ENCODE data around the gene CLDN1. TPM values are rescaled to one million over a fixed set of nuclear protein-coding genes. Genes with fewer than 3 reads are reported as not detected.

The CLDN1 gene
- total and polyA plus RNA-seq, 2 of the 8 experiments (the other 6 are each of a cell fraction or from before 2014, with no cell fraction given), result 3.1 to 6.1 TPM

- Histone ChIP-seq H3K27me3 (replicated peaks in 1 of 4; ENCODE audit: control insufficient read depth in 3 of 4, extremely low read depth in 1 of 4, insufficient read depth in 3 of 4, low read length in 3 of 4) (no peaks in the 10 kb centered on the region; a peak in 1 of 7 replicates), H3K9ac (replicated peaks in 1 of 4; ENCODE audit: extremely low read depth in 1 of 4, low read depth in 3 of 4, low read length in 3 of 4) (no peak overlapping the region), H2BK20ac (ENCODE audit: low read length) (no peak overlapping the region), H3K4me1 (replicated peaks in 1 of 4; ENCODE audit: control insufficient read depth in 3 of 4, insufficient read depth in 4 of 4, low read length in 3 of 4) (peaks cover 0 to 9% (median 2%) of the 10 kb centered on the region in 4 experiments; a peak in 2 of 7 replicates), H3K4me2 (ENCODE audit: insufficient read depth in 1 of 2, low read depth in 2 of 2, low read length in 2 of 2) (no peak overlapping the region), H3K79me1 (ENCODE audit: low read depth, low read length) (no peaks in the 10 kb centered on the region), H2BK15ac (ENCODE audit: low read length) (no peak overlapping the region), H3K23me2 (ENCODE audit: low read depth, low read length) (no peaks in the 10 kb centered on the region), H3K36me3 (ENCODE audit: control insufficient read depth in 2 of 4, insufficient read depth in 4 of 4, low read length in 3 of 4) (no peaks in the 10 kb centered on the region), H4K5ac (ENCODE audit: insufficient read length, low read depth, low read length) (no peak overlapping the region), H4K20me1 (replicated peaks in 1 of 2; ENCODE audit: control insufficient read depth in 1 of 2, insufficient read depth in 2 of 2, low read length in 2 of 2) (no peaks in the 10 kb centered on the region), H3K4me3 (ENCODE audit: extremely low read depth in 1 of 4, insufficient read depth in 2 of 4, low read depth in 3 of 4, low read length in 4 of 4) (no peak overlapping the region), H2BK12ac (ENCODE audit: low read depth, low read length) (no peak overlapping the region), H3K14ac (ENCODE audit: insufficient read length) (no peak overlapping the region), H2BK5ac (ENCODE audit: low read depth, low read length) (no peak overlapping the region), H3K18ac (ENCODE audit: extremely low read depth, low read length) (no peak overlapping the region), H3K23ac (ENCODE audit: insufficient read length) (no peak overlapping the region), H3K4ac (replicated peaks; ENCODE audit: insufficient read length, low read depth, low read length) (no peak overlapping the region), H4K8ac (ENCODE audit: extremely low read depth, insufficient read depth, low read length) (no peak overlapping the region), H2BK120ac (replicated peaks; ENCODE audit: low read depth, low read length) (no peak overlapping the region), H3K79me2 (ENCODE audit: control insufficient read depth in 1 of 2, insufficient read depth in 2 of 2, low read length in 2 of 2) (no peaks in the 10 kb centered on the region), H3K9me3 (ENCODE audit: insufficient read depth in 2 of 2, low read depth in 1 of 2, low read length in 1 of 2) (no peaks in the 10 kb centered on the region), H2AFZ (ENCODE audit: low read length) (no peak overlapping the region), H2AK5ac (ENCODE audit: low read depth, low read length) (no peak overlapping the region), H3K27ac (ENCODE audit: low read depth, low read length) (no peak overlapping the region), H3K56ac (replicated peaks; ENCODE audit: insufficient read length, low read depth, low read length) (no peak overlapping the region), H4K91ac (replicated peaks; ENCODE audit: insufficient read length, low read length) (no peak overlapping the region)
- TF ChIP-seq JUND (IDR thresholded peaks at IDR 0.05; ENCODE audit: low read length), result no peak
- no peak for TF ChIP-seq BCL11A (IDR thresholded peaks at IDR 0.05; ENCODE audit: low read depth in 2 of 2, low read length in 2 of 2)
- no peak for TF ChIP-seq TAF1 (IDR thresholded peaks at IDR 0.05; ENCODE audit: low read depth, low read length)
- TF ChIP-seq MAFK (IDR thresholded peaks at IDR 0.05; ENCODE audit: low read depth, low read length), result no peak
- no peak for TF ChIP-seq NANOG (IDR thresholded peaks at IDR 0.05; ENCODE audit: insufficient read depth, low read depth, low read length, poor library complexity, severe bottlenecking)
- no peak for TF ChIP-seq SIN3A (conservative IDR thresholded peaks at IDR 0.05 in 1 of 2, IDR thresholded peaks at IDR 0.05 in 1 of 2; ENCODE audit: low read depth in 1 of 2, low read length in 2 of 2)
- DNase-seq (ENCODE audit: low read depth in 1 of 2, low spot score in 2 of 2) (no peak), FAIRE-seq (no peak)
- 95% methylated on average over 2 of the region's 2 CpGs; no CpG with 5 or more reads in 1 of the 2 experiments for WGBS, 2 experiments (ENCODE audit: extremely low coverage in 1 of 2, insufficient coverage in 1 of 2, insufficient read length in 1 of 2, insufficient replicate concordance in 2 of 2, low coverage in 1 of 2, low lambda C conversion rate in 2 of 2, missing lambda C conversion rate in 1 of 2)
- POLR2A ChIA-PET (ENCODE audit: partially characterized antibody), result no interaction called here
- CTCF ChIA-PET (ENCODE audit: partially characterized antibody), result interaction anchor here (0.9 to 2.5 kb wide), 5 partner anchors 23 to 398 kb away, joined by 3 to 9 read pairs (median 4); no protein-coding TSS in a partner anchor
Measured at GRCh38 chr3:190359813-190360212, 37.6 kb upstream of the CLDN1 start.

Data from H1 (cell line).